Activated CD8-positive, alpha-beta memory T cell treated with anti-CD3 and anti-CD28 coated beads, Interleukin-2, amount 50 U/mL, for 1 hour (primary cell): ENCODE results near the gene NCOA6.
"Not testable (repeated sequence)": the region's sequence is repeated elsewhere in the genome, so short reads cannot be mapped to it uniquely, and the experiment has no call there.

Experiments
- DNase-seq: peaks from one replicate; pipeline ENCODE4 v3.0.0-alpha.2; 2020; ENCODE audit errors: extremely low read depth

NCOA6 gene

DNA sequence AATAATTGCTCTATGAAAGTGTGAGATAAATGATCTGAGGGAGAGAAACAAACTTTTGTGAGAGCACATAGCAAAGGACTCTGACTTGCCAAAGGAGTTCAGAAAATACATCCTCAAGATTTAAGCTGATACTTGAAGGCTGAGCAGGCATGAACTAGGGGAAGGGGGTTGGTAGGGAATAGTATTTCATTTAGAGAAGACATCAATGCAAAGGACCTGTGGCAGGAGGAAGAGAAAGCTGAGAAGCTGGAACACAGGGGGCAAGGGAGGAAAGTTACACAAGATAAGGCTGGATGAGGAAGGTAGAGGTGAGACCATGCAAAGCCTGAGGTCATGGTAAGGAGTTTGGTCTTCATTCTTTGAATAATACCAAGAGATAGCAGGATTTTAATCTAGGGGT, 50.6 kb downstream of the NCOA6 start:
- no peak for DNase-seq

- DNase-seq: no peak
These were observed 51.0 kb downstream of the NCOA6 start for GRCh38 chr20:34774449-34774848.

- DNase-seq: no peak
These were observed 51.7 kb downstream of the NCOA6 start for GRCh38 chr20:34773726-34774125.

DNA sequence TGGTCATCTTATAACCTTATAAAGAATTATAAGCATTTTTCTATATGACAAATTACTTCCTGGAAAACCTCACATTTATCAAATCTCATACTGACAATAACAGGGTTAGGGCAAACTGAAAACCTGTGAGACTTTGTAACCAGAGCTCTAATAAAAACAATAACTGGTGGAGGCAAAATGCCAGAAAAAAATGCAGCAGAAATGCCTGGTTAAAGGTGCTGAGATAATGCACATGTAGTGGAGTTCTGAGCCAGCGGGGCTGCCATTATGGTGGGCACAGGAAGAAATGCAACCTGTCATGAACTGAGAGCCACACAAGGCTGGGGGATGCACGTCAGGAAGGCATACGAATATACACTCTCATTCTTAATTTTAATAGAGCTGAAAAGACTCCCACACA, 53.0 kb downstream of the NCOA6 start:
- no peak for DNase-seq

DNA sequence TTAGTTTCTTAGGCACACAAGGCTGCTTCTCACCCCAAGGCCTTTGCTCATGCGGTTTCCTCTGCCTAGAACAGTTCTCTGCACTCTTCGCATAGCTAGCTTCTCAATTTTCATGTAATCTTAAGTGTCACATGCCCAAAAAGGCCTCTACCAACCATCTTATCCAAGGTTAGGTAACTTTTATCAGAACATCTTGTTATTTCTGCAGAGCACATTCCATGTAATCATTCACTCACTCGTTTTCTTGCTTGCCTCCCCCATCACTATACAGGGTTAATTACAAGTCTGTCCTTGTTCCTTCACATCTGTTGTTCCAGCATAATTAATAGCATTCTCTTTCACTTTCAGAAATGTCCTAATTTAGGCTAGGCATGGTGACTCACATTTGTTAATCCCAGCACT, 53.8 kb downstream of the NCOA6 start:
- no peak for DNase-seq

GRCh38 chr20:34768096-34768495, 57.4 kb downstream of the NCOA6 start:
- no peak for DNase-seq

GRCh38 chr20:34762031-34762555, 63.4 kb downstream of the NCOA6 start:
- no peak for DNase-seq

DNA sequence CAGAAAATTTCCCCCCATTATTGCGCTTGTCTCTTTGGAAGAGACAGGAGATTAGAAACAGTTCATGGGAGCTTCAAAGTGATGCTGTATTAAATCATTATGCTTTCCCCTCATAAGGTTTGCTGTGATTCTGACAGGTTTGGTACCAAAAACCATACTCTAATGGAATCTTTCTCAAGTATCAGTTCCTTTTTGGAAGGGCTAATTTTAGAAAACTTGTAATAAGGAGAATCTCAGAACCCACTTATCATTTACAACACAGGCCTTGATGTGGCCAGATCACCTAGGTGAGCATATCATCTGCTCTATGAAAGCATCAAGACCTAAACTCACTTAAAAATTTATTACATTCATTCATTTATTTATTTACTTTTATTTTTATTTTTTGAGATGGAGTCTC, 70.1 kb downstream of the NCOA6 start:
- no peak for DNase-seq

DNA sequence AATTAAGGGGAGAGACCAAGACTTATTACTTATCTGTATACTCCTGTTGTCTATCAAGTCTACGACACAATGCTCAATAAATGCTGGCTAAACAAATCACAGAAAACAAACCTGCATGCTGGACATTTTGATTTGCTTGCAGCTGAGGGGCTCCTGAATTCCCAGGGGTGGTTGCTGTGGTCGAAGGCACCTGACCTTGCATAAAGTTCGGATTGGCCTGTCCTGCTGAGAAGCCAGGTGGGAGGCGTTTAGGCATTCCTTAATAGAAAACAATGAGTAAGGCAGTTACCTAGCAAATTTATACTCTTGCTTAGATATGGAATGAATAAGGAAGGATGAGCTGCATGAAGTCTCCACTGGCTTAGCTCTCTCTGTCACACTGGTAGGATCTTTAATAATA, 70.8 kb downstream of the NCOA6 start:
- no peak for DNase-seq

DNA sequence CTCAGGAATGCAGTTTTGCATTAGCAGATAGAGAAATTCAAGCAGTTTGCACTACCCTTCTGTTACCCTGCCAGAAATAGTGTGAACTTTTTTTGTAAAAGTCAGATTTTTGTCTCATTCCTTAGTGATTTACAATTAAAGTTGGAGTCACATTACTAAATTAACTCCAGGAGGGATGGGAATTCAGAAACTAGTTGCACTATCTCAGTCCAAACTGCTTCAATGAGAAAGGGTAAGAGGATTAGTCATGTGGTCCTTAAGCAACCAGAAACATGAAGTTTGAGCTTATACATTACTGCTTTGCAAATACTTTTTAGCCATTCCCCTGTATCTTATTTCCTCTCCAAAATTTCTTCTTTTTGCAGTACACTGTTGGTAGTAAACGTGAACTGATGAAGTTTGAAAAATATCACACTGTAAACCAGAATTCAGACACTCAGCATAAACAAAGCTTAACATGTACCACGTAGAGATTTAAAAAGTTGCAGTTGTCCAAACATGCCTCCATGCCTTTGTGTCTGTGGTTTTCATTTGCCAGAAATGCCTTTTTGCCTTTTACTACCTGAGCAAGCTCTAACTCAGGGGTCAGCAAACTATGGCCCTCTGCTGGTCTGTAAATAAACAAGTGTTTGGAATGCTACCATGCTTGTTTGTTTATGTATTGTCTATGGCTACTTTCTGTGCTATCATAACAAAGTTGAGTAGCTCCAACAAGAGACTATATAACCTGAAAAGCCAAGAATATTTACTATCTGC, 71.6 kb downstream of the NCOA6 start:
- DNase-seq: no peak

- no peak for DNase-seq
These were observed 74.0 kb downstream of the NCOA6 start for GRCh38 chr20:34751453-34751852.

DNA sequence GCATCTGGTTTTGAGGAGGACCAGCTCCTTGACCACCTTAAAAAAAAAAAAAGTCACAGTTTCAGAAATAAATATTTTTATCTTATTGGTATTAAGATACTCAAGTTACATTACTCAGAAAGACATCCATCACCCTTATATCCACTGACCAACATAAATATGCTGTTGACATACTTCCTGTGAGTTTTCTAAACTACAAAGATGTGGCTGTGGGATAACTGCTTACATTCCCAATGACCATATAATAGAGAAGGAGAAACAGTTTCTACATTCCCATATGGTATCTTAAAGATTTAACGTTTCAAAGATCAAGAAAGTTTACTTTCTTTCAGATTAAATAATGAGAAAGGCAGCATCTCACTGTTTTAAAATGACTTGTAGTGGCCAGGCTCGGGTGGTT, 75.0 kb downstream of the NCOA6 start:
- DNase-seq: no peak

GRCh38 chr20:34748709-34749108, 76.7 kb downstream of the NCOA6 start:
- no peak for DNase-seq

DNA sequence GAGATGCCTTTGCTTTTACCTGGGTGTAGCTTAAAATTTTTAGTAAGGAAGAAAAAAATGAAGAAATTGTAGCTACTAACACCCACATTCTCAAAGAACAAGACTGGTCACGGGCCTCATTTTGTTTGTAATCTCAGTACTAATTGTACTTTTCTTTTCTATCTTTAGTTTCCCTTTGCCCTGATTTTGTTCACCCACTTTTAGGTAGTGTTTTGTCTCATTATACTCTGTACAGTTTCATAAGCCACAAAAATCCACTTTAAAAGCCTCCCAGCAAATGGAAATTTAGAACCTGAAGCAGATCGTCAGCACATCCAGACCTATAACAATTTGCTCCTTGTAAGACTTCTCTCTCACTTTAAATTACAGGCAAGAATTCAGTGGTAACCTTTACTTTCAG, 78.0 kb downstream of the NCOA6 start:
- no peak for DNase-seq

DNA sequence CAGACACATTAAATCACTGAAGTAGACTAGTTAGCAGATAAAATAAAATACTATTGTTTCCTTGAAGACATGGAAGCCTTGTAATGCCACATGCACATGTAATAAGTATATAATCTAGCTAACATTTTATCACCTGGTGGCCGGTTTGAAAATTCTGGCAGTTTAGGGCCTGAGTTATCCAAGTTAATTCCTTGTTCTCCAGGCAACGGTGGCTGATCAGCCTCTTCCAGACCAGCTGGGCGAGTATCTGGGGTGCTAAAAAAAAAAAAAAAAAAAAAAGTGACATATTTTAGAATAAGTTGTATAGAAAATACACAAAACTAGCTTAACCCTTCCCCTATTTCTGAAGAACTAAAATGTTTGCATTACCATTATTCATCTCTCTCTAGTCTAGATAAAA, 78.8 kb downstream of the NCOA6 start:
- no peak for DNase-seq

DNA sequence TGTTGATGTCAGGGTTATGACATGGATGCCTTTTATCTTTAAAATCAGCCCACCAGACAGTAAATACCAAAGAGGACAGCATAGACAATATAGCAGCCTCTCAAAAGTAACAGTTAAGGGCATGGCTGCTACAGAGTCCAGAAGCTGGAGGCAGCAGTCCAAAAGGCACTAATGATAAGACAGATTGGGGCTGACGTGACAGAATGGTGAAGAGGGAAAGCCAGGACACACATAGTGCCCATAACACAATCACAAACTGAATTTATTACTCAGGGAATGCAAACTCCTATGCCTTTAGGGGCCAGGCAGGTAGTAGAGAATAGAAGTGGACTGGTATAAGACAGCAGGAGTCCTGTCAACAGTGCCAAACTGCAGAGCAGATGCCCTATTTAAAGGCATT, 80.6 kb downstream of the NCOA6 start:
- no peak for DNase-seq

GRCh38 chr20:34744340-34744739, 81.1 kb downstream of the NCOA6 start:
- DNase-seq: no peak

DNA sequence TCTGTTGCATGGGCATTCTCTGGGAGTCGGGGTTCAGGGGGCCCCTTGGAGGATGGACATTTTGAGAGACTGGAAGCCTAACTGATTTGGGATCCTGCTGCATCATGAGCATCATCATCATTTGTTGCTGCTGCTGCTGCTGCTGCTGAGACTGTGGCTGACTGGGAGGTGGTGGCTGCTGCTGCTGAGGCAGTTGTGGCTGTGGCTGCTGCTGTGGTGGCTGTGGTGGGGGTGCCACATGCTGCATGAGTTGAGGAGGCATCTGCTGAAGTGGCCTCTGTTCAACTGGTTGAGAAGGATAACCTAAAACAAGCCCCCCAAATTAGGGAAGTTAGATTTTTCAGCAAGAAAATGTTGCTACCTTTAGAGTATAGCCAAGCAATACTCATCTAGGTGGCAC, 82.4 kb downstream of the NCOA6 start:
- no peak for DNase-seq

- DNase-seq: no peak
These were observed 89.2 kb downstream of the NCOA6 start for GRCh38 chr20:34736106-34736735.

DNA sequence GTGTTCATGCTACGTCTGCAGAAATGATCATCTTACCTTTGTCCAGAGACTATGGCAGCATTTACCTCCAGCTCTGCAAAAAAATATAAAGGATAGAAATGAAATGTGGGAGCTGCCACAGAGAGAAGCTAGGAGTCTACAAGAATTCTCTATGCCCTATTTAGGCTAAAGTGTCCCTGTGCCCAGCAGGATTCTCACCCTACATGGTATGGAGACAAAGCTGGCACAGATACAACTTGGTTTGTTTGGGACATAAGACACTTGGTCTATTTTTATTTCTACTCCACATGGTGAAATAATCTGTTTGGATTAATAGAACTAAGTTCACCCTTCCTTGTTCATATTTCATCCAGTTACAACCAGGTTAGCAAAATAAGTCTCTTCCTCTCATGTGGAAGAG, 92.9 kb downstream of the NCOA6 start:
- no peak for DNase-seq

DNA sequence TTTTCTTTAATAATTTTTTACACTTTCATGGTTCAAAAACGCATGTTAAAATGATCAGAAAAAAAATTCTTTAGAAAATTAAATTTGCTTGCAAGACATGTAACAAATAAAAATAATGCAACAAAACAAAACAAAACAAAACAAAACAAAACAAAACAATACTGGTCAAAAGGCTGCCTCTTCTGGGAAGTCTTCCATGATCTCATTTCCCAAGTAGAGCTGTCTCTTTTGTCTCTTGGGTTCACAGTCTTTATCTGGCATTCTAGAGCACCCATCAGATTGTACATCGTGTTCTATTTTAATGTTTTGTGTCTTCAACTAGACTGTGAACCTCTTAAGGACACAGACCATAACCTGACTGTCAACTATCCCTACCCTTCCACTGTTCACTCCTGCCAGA, 96.0 kb downstream of the NCOA6 start:
- no peak for DNase-seq

DNA sequence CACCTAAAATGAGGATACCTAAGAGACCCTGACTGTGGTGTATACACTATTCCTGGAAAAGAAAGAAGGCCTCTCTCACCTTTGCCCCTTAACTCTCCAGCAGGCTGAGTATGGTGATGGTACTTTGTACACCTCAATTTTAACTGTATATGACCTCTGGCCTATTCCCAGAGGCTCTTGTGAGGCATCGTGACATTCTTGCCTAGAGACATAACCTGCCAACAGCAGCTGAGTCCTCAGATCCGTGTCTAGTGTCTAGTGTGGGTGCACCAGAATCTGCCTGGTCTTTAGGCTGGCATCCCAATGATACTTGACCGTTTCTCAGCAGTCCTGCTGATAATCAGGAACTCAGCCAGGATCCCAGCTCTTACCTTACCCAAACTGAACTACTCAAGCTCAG, 101.3 kb downstream of the NCOA6 start:
- no peak for DNase-seq

DNA sequence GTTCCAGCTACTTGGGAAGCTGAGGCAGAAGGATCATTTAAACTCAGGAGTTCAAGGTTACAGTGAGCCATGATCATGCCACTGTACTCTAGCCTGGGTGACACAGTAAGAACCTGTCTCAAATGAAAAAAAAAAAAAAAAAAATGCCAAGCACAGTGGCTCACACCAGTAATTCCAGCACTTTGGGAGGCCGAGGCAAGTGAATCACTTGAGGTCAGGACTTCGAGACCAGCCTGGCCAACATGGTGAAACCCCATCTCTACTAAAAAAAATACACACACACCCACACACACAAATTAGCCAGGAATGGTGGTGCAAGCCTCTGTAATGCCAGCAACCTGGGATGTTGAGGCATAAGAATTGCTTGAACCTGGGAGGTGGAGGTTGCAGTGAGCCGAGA, 102.9 kb downstream of the NCOA6 start:
- not testable (repeated sequence) for DNase-seq

DNA sequence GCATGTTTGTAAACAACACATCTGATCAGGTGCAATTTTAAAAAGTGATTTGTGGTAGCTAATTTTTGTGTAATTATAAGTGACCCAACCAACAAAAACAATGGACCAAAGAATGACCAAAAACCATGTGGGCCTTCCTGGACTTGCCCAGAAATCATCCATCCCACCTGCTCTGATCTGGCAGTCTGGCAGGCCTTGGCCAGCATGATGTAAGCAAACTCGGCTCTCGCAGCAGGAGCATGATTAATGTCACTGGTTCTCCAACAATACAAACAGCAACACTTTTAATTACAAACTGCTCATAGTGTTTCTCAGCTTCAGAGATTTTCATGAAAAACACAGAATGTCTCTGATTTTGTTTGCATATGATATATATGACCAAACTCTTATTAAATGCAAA, 105.2 kb downstream of the NCOA6 start:
- DNase-seq: no peak
